Kidney (tissue), 22 donors: ENCODE data around the gene ITLN2. TPM values are rescaled to one million over a fixed set of nuclear protein-coding genes. Genes with fewer than 3 reads are reported as not detected.

ENCODE experiments used
- DNase-seq, 5 donors: peaks; one replicate each; pipeline ENCODE4 v3.0.0-alpha.2; 2013 to 2020
- FAIRE-seq: peaks from 2 replicates; lab custom pipeline; 2012; peaks lifted over from hg19 to GRCh38; lab: Jason Lieb, UNC
- H3K27ac ChIP-seq, 2 donors: one replicate each; pipeline ENCODE4 v1.7.0; 2013; ENCODE audit warnings: low read depth in 2 of 2, low read length in 2 of 2, inconsistent platforms in 1 of 2
- H3K27me3 ChIP-seq: one replicate; pipeline ENCODE4 v1.7.1; 2013; ENCODE audit warnings: low read length, inconsistent platforms; ENCODE audit not compliant: control insufficient read depth, insufficient read depth
- H3K36me3 ChIP-seq, 3 donors: one replicate each; pipeline versions ENCODE4 v1.7.0 to v1.7.1; 2013; ENCODE audit warnings: low read length in 3 of 3, control low read depth in 1 of 3, inconsistent platforms in 1 of 3; ENCODE audit not compliant: insufficient read depth in 3 of 3, control insufficient read depth in 2 of 3
- H3K4me1 ChIP-seq, 3 donors: one replicate each; pipeline versions ENCODE4 v1.7.0 to v1.7.1; 2013; ENCODE audit warnings: low read length in 3 of 3, inconsistent platforms in 1 of 3, low read depth in 1 of 3; ENCODE audit not compliant: control insufficient read depth in 2 of 3, insufficient read depth in 2 of 3
- H3K4me3 ChIP-seq, 3 donors: one replicate each; pipeline versions ENCODE4 v1.7.0 to v1.8.1; 2013; ENCODE audit warnings: low read length in 3 of 3, control low read depth in 1 of 3, inconsistent platforms in 1 of 3
- H3K9ac ChIP-seq, 3 donors: one replicate each; pipeline versions ENCODE4 v1.7.0 to v1.7.1; 2013; ENCODE audit warnings: low read length in 3 of 3, control low read depth in 1 of 3, inconsistent platforms in 1 of 3
- H3K9me3 ChIP-seq, 3 donors: one replicate each; pipeline versions ENCODE4 v1.7.0 to v1.7.1; 2013; ENCODE audit warnings: low read length in 3 of 3, control low read depth in 1 of 3, inconsistent platforms in 1 of 3; ENCODE audit not compliant: control insufficient read depth in 2 of 3, insufficient read depth in 1 of 3
- intact Hi-C: fragments of 100-400 bp; cut with DNase I; formaldehyde crosslinking; loops from one replicate; pipeline ENCODE4 v1.11.1; 2022
- long read RNA-seq, 10 donors: library from polyadenylated mRNA in 1 of 10; unstranded in 1 of 10; transcript quantifications; one replicate each; pipeline ENCODE4 v2.0.0 and lab custom pipeline, GENCODE V29; 2021 to 2026
- polyA plus RNA-seq: library from polyadenylated mRNA; stranded (reverse); fragments of 350-450 nt; fragmentation: Illumina TruSeq; extraction: RNeasy Lipid Tissue Mini Kit (QIAGEN cat#74804); gene quantifications from one replicate; pipeline ENCODE4 v1.2.3, GENCODE V29; 2014; ENCODE audit warnings: low read depth, low replicate concordance; ENCODE audit not compliant: insufficient read depth
- total RNA-seq: library from RNA; stranded (reverse); fragmentation: NEBNext Ultra II Directional; extraction: Animal tissue kit (Norgen Biotek cat#: 25700); gene quantifications from one replicate; pipeline ENCODE4 v1.2.1, GENCODE V29; 2021
- TF ChIP-seq, protein P1 (sequence below): IDR thresholded peaks from 3 replicates; pipeline ENCODE4 v1.5.1; 2012; ENCODE audit warnings: mild to moderate bottlenecking, moderate library complexity, borderline replicate concordance; ENCODE audit not compliant: insufficient read depth; ENCODE audit errors: extremely low read depth
- donor health status: control.
- donor health status: control.
- donor health status: control.
- donor health status: control.
- donor health status: control.
- donor health status: DM: yes; HTN: yes; CAD: no.
- donor health status: Normal renal cell carcinoma (clear cell type).

Gene ITLN2
- total RNA-seq, result not detected
- 0.88 TPM for polyA plus RNA-seq
- long read RNA-seq, donor 1, result 0 reads
- long read RNA-seq, donor 2, result 0 reads
- long read RNA-seq, donor 3, result 0 reads
- long read RNA-seq, donor 4, result 0 reads
- long read RNA-seq, donor 5, result 0 reads
- long read RNA-seq, donor 6, result 0 reads
- long read RNA-seq, donor 7, partial matches to known transcripts, result 0 of 1 reads
- long read RNA-seq, donor 7, other reads (novel, unspliced or antisense), result 1 of 1 reads
- long read RNA-seq, donor 8, result 0 reads
- long read RNA-seq, donor 9, result 0 reads
- long read RNA-seq, donor 10, result 0 reads

DNA sequence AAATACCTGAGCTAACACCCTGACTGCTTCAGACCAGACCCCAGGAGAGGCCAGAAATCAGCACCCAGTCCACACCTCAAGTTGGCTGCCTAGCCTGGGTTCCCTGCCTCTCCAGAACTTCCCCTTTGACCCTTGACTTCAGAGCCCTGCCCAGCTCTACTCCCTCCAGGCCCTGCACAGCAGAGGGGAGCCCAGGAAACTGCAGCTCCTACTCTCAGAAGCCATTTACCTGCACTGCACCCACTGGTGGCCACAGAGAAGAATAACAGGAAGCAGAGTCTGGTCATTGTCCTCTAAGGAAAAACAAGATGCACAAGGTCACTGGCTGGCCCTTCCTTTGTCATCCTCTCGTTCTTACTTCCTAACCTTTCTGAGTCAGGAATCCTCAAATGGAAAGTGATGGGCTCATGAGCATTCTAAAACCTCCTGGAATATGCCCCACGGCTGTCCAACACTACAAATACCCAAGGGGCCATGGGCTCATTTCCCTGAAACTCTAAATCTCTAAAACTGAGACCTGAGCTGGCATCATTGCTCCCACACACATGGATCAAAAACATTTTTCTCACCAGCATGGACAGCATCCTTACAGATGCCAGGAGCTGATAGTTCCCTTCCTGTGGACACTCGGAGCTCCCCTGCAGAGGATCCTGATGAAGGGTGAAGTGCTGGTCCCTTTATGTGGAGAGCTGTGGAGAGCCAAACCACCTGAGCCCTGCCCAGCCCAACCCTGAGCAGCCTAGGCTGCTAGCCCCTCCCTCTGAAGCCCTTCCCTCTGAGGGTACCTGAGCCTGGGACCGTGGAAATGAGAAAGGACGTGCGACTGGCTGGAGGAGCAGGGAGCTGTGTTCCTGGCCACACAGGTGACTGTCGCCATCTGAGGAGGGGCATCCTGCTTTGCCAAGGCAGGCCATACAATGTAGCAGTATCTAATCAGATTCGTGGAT is at the start of gene ITLN2:
Gene ITLN2 (minus strand): TSS at position 652 of the 947 bp plus-strand sequence. CDS start 68 bp downstream, at position 584.
- peak in 4 of 5 donors; percentile 31 to 77 (median 48) for DNase-seq
- TF ChIP-seq, protein P1, sequence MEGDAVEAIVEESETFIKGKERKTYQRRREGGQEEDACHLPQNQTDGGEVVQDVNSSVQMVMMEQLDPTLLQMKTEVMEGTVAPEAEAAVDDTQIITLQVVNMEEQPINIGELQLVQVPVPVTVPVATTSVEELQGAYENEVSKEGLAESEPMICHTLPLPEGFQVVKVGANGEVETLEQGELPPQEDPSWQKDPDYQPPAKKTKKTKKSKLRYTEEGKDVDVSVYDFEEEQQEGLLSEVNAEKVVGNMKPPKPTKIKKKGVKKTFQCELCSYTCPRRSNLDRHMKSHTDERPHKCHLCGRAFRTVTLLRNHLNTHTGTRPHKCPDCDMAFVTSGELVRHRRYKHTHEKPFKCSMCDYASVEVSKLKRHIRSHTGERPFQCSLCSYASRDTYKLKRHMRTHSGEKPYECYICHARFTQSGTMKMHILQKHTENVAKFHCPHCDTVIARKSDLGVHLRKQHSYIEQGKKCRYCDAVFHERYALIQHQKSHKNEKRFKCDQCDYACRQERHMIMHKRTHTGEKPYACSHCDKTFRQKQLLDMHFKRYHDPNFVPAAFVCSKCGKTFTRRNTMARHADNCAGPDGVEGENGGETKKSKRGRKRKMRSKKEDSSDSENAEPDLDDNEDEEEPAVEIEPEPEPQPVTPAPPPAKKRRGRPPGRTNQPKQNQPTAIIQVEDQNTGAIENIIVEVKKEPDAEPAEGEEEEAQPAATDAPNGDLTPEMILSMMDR, result peak; percentile 52
- H3K36me3 ChIP-seq, result no peaks in the 10 kb centered on the region
- no peaks in the 10 kb centered on the region for H3K4me1 ChIP-seq
- no peak within 1 kb of the TSS for H3K9ac ChIP-seq
- no peak within 1 kb of the TSS for H3K27ac ChIP-seq
- no peaks in the 10 kb centered on the region for H3K9me3 ChIP-seq
- no peaks in the 10 kb centered on the region for H3K27me3 ChIP-seq
- intact Hi-C loops, result no loop called here
- H3K4me3 ChIP-seq, result no peak within 1 kb of the TSS
- FAIRE-seq, result no peak

DNA sequence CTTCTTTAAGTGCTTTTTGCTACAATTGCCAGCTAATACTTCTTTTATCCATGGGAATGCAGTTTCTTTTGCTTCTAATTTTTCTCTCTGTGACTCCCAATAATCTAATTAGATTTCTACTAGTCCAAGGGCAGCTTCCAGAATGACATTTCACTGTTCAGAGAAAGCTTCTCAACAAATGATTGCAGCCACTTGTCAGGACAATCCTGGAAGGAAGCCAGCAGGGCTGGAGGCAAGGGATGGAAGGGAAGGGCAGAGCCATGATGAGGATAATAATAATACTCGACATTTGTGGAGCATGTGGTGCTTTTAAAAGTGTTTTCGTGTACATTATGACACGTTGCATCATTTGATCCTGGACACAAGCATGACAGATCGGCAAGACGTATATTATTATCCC is 46.9 kb upstream of the ITLN2 start:
- no peak for FAIRE-seq
- no peak for DNase-seq
- H3K27ac ChIP-seq, result no peak overlapping the region
- H3K4me1 ChIP-seq, result peaks cover 0 to 10% (median 2%) of the 10 kb centered on the region in 3 donors
- TF ChIP-seq, protein P1, result no peak
- no peaks in the 10 kb centered on the region for H3K27me3 ChIP-seq
- no peak overlapping the region for H3K4me3 ChIP-seq
- no peak overlapping the region for H3K9ac ChIP-seq
- no peaks in the 10 kb centered on the region for H3K9me3 ChIP-seq
- peaks cover 0 to 32% (median 20%) of the 10 kb centered on the region in 3 donors for H3K36me3 ChIP-seq
- intact Hi-C loops, result loop anchor here (5.0 kb wide), 1 partner anchor 86 kb away; the partner anchor contains the start of gene NECTIN4

DNA sequence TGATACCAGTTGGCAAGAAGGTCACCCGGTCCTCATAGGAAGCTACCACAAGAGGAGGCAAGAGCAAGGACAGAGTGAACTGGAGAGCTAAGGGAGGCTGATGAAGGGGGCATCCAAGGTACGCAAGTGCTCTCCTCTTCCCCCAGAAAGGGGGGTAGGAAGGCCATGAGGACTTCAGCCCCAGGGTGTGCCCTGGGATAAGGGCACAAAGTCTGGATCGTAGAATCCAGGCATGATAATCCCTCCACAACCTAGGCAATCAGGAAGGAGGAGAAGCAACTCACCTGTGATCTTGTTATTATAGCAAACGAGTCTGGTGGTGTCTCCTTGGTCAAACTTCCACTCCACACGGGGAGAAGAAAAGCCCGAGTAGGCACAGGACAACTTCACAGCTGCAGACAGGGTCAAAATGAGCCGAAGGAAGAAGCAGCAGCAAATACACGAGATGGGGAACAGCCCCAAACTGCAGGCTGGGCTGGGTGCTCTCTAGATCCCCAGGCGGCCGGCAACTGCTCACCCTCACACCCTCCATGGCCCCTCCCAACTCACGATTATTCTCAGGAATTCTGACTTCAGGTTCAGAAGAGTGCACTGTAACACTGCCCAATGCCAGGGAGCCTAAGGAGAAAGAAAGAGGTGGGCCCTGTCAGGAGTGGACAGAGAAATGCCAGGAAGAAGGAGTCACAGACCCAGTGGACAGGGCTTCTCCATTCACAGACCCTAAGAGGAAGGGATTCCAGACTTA is 46.3 kb upstream of the ITLN2 start:
- no peaks in the 10 kb centered on the region for H3K27me3 ChIP-seq
- FAIRE-seq (no peak), DNase-seq (no peak)
- H3K4me3 ChIP-seq, result no peak overlapping the region
- intact Hi-C loops, result loop anchor here (5.0 kb wide), 1 partner anchor 86 kb away; the partner anchor contains the start of gene NECTIN4
- H3K9me3 ChIP-seq, result no peaks in the 10 kb centered on the region
- TF ChIP-seq, protein P1, result no peak
- no peak overlapping the region for H3K9ac ChIP-seq
- peaks cover 0 to 10% (median 2%) of the 10 kb centered on the region in 3 donors for H3K4me1 ChIP-seq
- no peak overlapping the region for H3K27ac ChIP-seq
- H3K36me3 ChIP-seq, result peaks cover 0 to 32% (median 20%) of the 10 kb centered on the region in 3 donors
